ENCODE measurements around the gene SLC24A3.

Gene SLC24A3

GRCh38 chr20:19520261-19520660 is 307.8 kb downstream of the SLC24A3 start:
- DNase-seq, result no peak

- no peak for DNase-seq
These were observed 309.8 kb downstream of the SLC24A3 start for GRCh38 chr20:19522071-19522801.

- no peak for DNase-seq
These were observed 310.6 kb downstream of the SLC24A3 start for GRCh38 chr20:19522836-19523590.

- no peak for DNase-seq
These were observed 312.2 kb downstream of the SLC24A3 start for GRCh38 chr20:19524691-19525090.

- no peak for DNase-seq
These were observed 315.1 kb downstream of the SLC24A3 start for GRCh38 chr20:19527509-19527908.

- DNase-seq, result no peak
These were observed 316.0 kb downstream of the SLC24A3 start for GRCh38 chr20:19528286-19529030.

- DNase-seq, result no peak
These were observed 317.6 kb downstream of the SLC24A3 start for GRCh38 chr20:19530006-19530405.

GRCh38 chr20:19531446-19531845 is 319.0 kb downstream of the SLC24A3 start:
- no peak for DNase-seq

- DNase-seq, result no peak
These were observed 326.1 kb downstream of the SLC24A3 start for GRCh38 chr20:19538556-19538955.

- no peak for DNase-seq
These were observed 326.7 kb downstream of the SLC24A3 start for GRCh38 chr20:19539191-19539590.

GRCh38 chr20:19540392-19540791 is 327.9 kb downstream of the SLC24A3 start:
- DNase-seq, result no peak

GRCh38 chr20:19543101-19543500 is 330.7 kb downstream of the SLC24A3 start:
- DNase-seq, result no peak

GRCh38 chr20:19544684-19545083 is 332.2 kb downstream of the SLC24A3 start:
- no peak for DNase-seq

GRCh38 chr20:19546648-19547047 is 334.2 kb downstream of the SLC24A3 start:
- no peak for DNase-seq

GRCh38 chr20:19547547-19547946 is 335.1 kb downstream of the SLC24A3 start:
- no peak for DNase-seq

GRCh38 chr20:19549896-19550295 is 337.5 kb downstream of the SLC24A3 start:
- no peak for DNase-seq

GRCh38 chr20:19552221-19553180 is 340.1 kb downstream of the SLC24A3 start:
- DNase-seq, result no peak

- DNase-seq, result no peak
These were observed 342.2 kb downstream of the SLC24A3 start for GRCh38 chr20:19554666-19555065.

GRCh38 chr20:19555726-19556125 is 343.3 kb downstream of the SLC24A3 start:
- DNase-seq, result no peak

- no peak for DNase-seq
These were observed 344.8 kb downstream of the SLC24A3 start for GRCh38 chr20:19557291-19557690.

GRCh38 chr20:19560881-19561480 is 348.5 kb downstream of the SLC24A3 start:
- no peak for DNase-seq

GRCh38 chr20:19562426-19562825 is 350.0 kb downstream of the SLC24A3 start:
- no peak for DNase-seq
